Breast epithelium (tissue), 4 donors: Measurements from ENCODE around the gene STARD13. TPM values are rescaled to one million over a fixed set of nuclear protein-coding genes. Genes with fewer than 3 reads are reported as not detected.

Experiments
- DNase-seq, 2 donors: peaks; one replicate each; pipeline ENCODE4 v3.0.0-alpha.2; 2019; ENCODE audit warnings: low spot score in 2 of 2
- H3K27ac ChIP-seq, 2 donors: fragments of 200-600 bp; sonication (generic) in 1 of 2; one replicate each; pipeline ENCODE4 v1.5.1; 2016 to 2019; ENCODE audit warnings: mild to moderate bottlenecking in 1 of 2
- H3K27me3 ChIP-seq, 2 donors: fragments of 200-600 bp; sonication (generic) in 1 of 2; one replicate each; pipeline versions ENCODE4 v1.5.1 to v1.6.0; 2017 to 2019; ENCODE audit warnings: control low read depth in 1 of 2, mild to moderate bottlenecking in 1 of 2
- H3K36me3 ChIP-seq: fragments of 200-600 bp; one replicate; pipeline ENCODE4 v1.5.1; 2019
- H3K4me1 ChIP-seq, 2 donors: fragments of 200-600 bp; sonication (generic); one replicate each; pipeline ENCODE4 v1.5.1; 2016 to 2019; ENCODE audit warnings: control low read depth in 1 of 2
- H3K4me3 ChIP-seq, 3 donors: fragments of 200-600 bp; sonication (generic); 1 replicate in 2 of 3; 2 replicates in 1 of 3; pipeline ENCODE4 v1.5.1; 2016 to 2019; ENCODE audit warnings: mild to moderate bottlenecking in 3 of 3, moderate library complexity in 2 of 3
- H3K9me3 ChIP-seq, 2 donors: fragments of 200-600 bp; sonication (generic) in 1 of 2; one replicate each; pipeline ENCODE4 v1.5.1; 2016 to 2019; ENCODE audit warnings: control low read depth in 1 of 2
- CTCF ChIP-seq, 3 donors: fragments of 450-650 bp; IDR thresholded peaks; one replicate each; pipeline ENCODE4 v1.5.1; 2016 to 2017; ENCODE audit warnings: antibody characterized with exemption in 3 of 3, mild to moderate bottlenecking in 3 of 3, moderate library complexity in 3 of 3
- POLR2A ChIP-seq: fragments of 450-650 bp; IDR thresholded peaks from one replicate; pipeline ENCODE4 v1.6.1; 2016; ENCODE audit warnings: antibody characterized with exemption, mild to moderate bottlenecking, moderate library complexity
- POLR2AphosphoS5 ChIP-seq, 3 donors: sonication (generic); formaldehyde crosslinking; IDR thresholded peaks; one replicate each; pipeline ENCODE4 v1.6.1; 2017; ENCODE audit warnings: antibody characterized with exemption in 3 of 3
- intact Hi-C: fragments of 100-400 bp; cut with DNase I; formaldehyde crosslinking; loops from one replicate; pipeline ENCODE4 v1.15.1; 2023; ENCODE audit warnings: low total_unique reads
- total RNA-seq, 3 donors: library from RNA; depleted of rRNA; stranded (reverse); fragments of >200 nt; gene quantifications; one replicate each; pipeline ENCODE4 v1.1.0, GENCODE V29; 2016

The STARD13 gene
- total RNA-seq, 3 donors from 2014 or later: 42.4 to 62.3 (median 58.7) TPM

GRCh38 chr13:33092073-33092987 is 193.2 kb downstream of the STARD13 start:
- no peak for TF ChIP-seq POLR2AphosphoS5 (IDR thresholded peaks at IDR 0.05)
- TF ChIP-seq POLR2A: no peak
- no peak for TF ChIP-seq CTCF (IDR thresholded peaks at IDR 0.05)
- no peak for DNase-seq
- H3K9me3 ChIP-seq: peaks cover 0 to under 1% of the 10 kb centered on the region in 2 donors
- intact Hi-C loops: no loop called here
- H3K27ac ChIP-seq: peak overlapping the region in 1 of 2 donors; percentile 23
- no peak overlapping the region for H3K4me3 ChIP-seq
- no peaks in the 10 kb centered on the region for H3K36me3 ChIP-seq
- H3K4me1 ChIP-seq: no peaks in the 10 kb centered on the region
- H3K27me3 ChIP-seq: no peaks in the 10 kb centered on the region

GRCh38 chr13:33091415-33091774 is 194.2 kb downstream of the STARD13 start:
- Histone ChIP-seq H3K27me3 (no peaks in the 10 kb centered on the region), H3K4me1 (no peaks in the 10 kb centered on the region), H3K27ac (no peak overlapping the region), H3K36me3 (no peaks in the 10 kb centered on the region), H3K9me3 (no peaks in the 10 kb centered on the region), H3K4me3 (no peak overlapping the region)
- no peak for DNase-seq
- intact Hi-C loops: no loop called here
- TF ChIP-seq CTCF (IDR thresholded peaks at IDR 0.05) (no peak), POLR2AphosphoS5 (IDR thresholded peaks at IDR 0.05) (no peak), POLR2A (no peak)

- intact Hi-C loops: no loop called here
- H3K27ac ChIP-seq: peak overlapping the region in 1 of 2 donors; percentile 61
- H3K4me3 ChIP-seq: no peak overlapping the region
- H3K36me3 ChIP-seq: no peaks in the 10 kb centered on the region
- no peaks in the 10 kb centered on the region for H3K4me1 ChIP-seq
- no peak for DNase-seq
- TF ChIP-seq CTCF (IDR thresholded peaks at IDR 0.05): no peak
- TF ChIP-seq POLR2AphosphoS5 (IDR thresholded peaks at IDR 0.05): no peak
- no peak for TF ChIP-seq POLR2A
- no peaks in the 10 kb centered on the region for H3K27me3 ChIP-seq
- H3K9me3 ChIP-seq: no peaks in the 10 kb centered on the region
These were observed 194.7 kb downstream of the STARD13 start for GRCh38 chr13:33090755-33091414.

GRCh38 chr13:33089311-33089710 is 196.2 kb downstream of the STARD13 start:
- Histone ChIP-seq H3K9me3 (no peaks in the 10 kb centered on the region), H3K4me1 (no peaks in the 10 kb centered on the region), H3K36me3 (no peaks in the 10 kb centered on the region), H3K27me3 (no peaks in the 10 kb centered on the region), H3K4me3 (no peak overlapping the region), H3K27ac (no peak overlapping the region)
- no peak for TF ChIP-seq POLR2A
- no peak for TF ChIP-seq POLR2AphosphoS5 (IDR thresholded peaks at IDR 0.05)
- TF ChIP-seq CTCF (IDR thresholded peaks at IDR 0.05): no peak
- intact Hi-C loops: no loop called here
- no peak for DNase-seq

- no peaks in the 10 kb centered on the region for H3K4me1 ChIP-seq
- TF ChIP-seq POLR2A: no peak
- TF ChIP-seq CTCF (IDR thresholded peaks at IDR 0.05): no peak
- no peak for TF ChIP-seq POLR2AphosphoS5 (IDR thresholded peaks at IDR 0.05)
These were observed 197.8 kb downstream of the STARD13 start for GRCh38 chr13:33087790-33088189.

More at GRCh38 chr13:33087790-33088189, 197.8 kb downstream of the STARD13 start:
- H3K4me3 ChIP-seq: no peak overlapping the region
- H3K27ac ChIP-seq: no peak overlapping the region
- H3K9me3 ChIP-seq: no peaks in the 10 kb centered on the region
- DNase-seq: no peak
- intact Hi-C loops: no loop called here
- no peaks in the 10 kb centered on the region for H3K36me3 ChIP-seq
- H3K27me3 ChIP-seq: no peaks in the 10 kb centered on the region
